ENCODE results near the gene ACER1. TPM values are rescaled to one million over a fixed set of nuclear protein-coding genes. Genes with fewer than 3 reads are reported as not detected.

Gene ACER1
- total and polyA plus RNA-seq, 10 of the 15 experiments (the other 5 are each of a cell fraction or from before 2014, with no cell fraction given): not detected

- TF ChIP-seq PKNOX1 (IDR thresholded peaks at IDR 0.05) (peak; percentile 98), CEBPZ (IDR thresholded peaks at IDR 0.05; ENCODE audit: low read depth, low read length) (peak; percentile 75; the same call in 1 of the 2 replicates), SREBF2 (IDR thresholded peaks at IDR 0.05; ENCODE audit: low read length) (no peak), NKRF (conservative IDR thresholded peaks at IDR 0.05) (0 out of 2 replicates have a peak, but pooled peaks have one; percentile 17), TAF1 (IDR thresholded peaks at IDR 0.05; ENCODE audit: borderline replicate concordance, low read depth, low read length) (peak; percentile 14; the same call in 1 of the 2 replicates), MAX (IDR thresholded peaks at IDR 0.05; ENCODE audit: low read depth, low read length) (peak; percentile 93)
Measured at GRCh38 chr19:6279931-6280591, 53.4 kb downstream of the ACER1 start, which contains the start of gene MLLT1 (continued).
